ENCODE data around the gene SP4. TPM values are rescaled to one million over a fixed set of nuclear protein-coding genes. Genes with fewer than 3 reads are reported as not detected.

Gene SP4
- total RNA-seq, 4 donors from 2014 or later, result 2.6 to 7.3 (median 6.2) TPM

DNA sequence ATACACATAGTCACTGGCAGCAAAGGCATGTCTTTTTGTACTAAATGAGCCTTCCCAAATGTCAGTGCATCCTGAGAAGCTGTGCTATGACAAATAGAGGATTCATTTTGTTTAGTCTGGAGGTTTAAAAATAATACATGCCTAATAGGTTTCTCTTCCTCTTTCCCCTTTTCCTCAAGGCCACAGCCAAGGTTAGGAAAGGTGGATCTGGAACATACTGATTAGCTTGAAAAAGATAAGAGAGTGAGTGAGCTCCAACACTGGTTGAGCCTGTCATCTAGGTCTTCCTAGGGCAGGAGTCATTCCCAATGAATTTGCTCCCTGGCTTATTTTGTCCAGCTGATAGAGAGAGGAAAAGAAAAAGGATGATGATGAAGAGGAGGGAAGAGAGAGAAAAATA, 14.4 kb upstream of the SP4 start:
- DNase-seq, result no peak
- no peaks in the 10 kb centered on the region for H3K9me3 ChIP-seq
- no peak overlapping the region for H3K27ac ChIP-seq
- H3K4me1 ChIP-seq, result no peaks in the 10 kb centered on the region
- no peak overlapping the region for H3K4me3 ChIP-seq
- TF ChIP-seq POLR2AphosphoS5 (IDR thresholded peaks at IDR 0.05) (no peak), EP300 (IDR thresholded peaks at IDR 0.05; ENCODE audit: low read depth) (no peak), POLR2A (IDR thresholded peaks at IDR 0.05) (no peak)
- TF ChIP-seq, protein P1, sequence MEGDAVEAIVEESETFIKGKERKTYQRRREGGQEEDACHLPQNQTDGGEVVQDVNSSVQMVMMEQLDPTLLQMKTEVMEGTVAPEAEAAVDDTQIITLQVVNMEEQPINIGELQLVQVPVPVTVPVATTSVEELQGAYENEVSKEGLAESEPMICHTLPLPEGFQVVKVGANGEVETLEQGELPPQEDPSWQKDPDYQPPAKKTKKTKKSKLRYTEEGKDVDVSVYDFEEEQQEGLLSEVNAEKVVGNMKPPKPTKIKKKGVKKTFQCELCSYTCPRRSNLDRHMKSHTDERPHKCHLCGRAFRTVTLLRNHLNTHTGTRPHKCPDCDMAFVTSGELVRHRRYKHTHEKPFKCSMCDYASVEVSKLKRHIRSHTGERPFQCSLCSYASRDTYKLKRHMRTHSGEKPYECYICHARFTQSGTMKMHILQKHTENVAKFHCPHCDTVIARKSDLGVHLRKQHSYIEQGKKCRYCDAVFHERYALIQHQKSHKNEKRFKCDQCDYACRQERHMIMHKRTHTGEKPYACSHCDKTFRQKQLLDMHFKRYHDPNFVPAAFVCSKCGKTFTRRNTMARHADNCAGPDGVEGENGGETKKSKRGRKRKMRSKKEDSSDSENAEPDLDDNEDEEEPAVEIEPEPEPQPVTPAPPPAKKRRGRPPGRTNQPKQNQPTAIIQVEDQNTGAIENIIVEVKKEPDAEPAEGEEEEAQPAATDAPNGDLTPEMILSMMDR (IDR thresholded peaks at IDR 0.05), result no peak
- in situ Hi-C loops (cut with MboI; ENCODE audit: low pct_ligation_motif_present in 1 of 4, low pct_unique_long_range_greater_than_20kb in 1 of 4, low sequenced_read_pairs in 3 of 4) (no loop called here), intact Hi-C loops (cut with DNase I; ENCODE audit: low total_unique reads) (no loop called here)
- H3K27me3 ChIP-seq, result no peaks in the 10 kb centered on the region
- no peaks in the 10 kb centered on the region for H3K36me3 ChIP-seq

DNA sequence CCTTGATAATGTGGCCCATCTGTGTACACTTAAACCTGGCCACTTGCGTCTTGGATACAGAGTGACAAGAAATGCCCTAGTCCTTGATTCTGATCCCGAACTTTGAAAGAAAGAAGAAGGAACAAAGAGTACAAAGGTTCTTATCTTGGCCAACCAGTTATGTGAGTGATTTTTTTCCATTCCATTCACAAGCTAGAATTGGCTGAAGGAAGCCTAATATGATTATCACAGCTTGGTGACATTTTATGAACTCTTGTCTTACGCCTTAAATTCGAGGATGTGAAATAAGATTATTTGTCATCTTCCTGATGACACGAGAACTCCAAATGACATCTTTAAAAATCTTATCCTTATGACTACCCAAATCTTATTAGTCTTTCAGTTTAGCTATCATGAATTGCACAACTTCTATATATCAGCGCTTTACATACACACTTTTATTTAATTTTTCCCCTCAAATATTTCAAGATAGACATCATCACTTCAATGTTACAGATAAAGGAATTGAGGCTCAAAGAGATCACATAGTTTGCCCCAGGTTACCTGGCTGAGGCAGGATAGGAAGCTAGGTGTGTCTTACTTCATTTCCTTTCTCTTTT, 13.0 kb upstream of the SP4 start:
- in situ Hi-C loops (cut with MboI; ENCODE audit: low pct_ligation_motif_present in 1 of 4, low pct_unique_long_range_greater_than_20kb in 1 of 4, low sequenced_read_pairs in 3 of 4), result no loop called here
- no peak for DNase-seq
- Histone ChIP-seq H3K36me3 (no peaks in the 10 kb centered on the region), H3K4me1 (no peaks in the 10 kb centered on the region), H3K27me3 (no peaks in the 10 kb centered on the region), H3K9me3 (no peaks in the 10 kb centered on the region), H3K27ac (no peak overlapping the region), H3K4me3 (no peak overlapping the region)
- TF ChIP-seq POLR2AphosphoS5 (IDR thresholded peaks at IDR 0.05) (no peak), EP300 (IDR thresholded peaks at IDR 0.05; ENCODE audit: low read depth) (no peak), POLR2A (IDR thresholded peaks at IDR 0.05) (no peak)
- TF ChIP-seq, protein P1 (IDR thresholded peaks at IDR 0.05), result no peak
- intact Hi-C loops (cut with DNase I; ENCODE audit: low total_unique reads), result loop anchor here (1.0 kb wide), 1 partner anchor 35 kb away; no protein-coding TSS in a partner anchor
- WGBS, 2 donors (ENCODE audit: low coverage in 1 of 2), result 84 to 90% methylated on average over 6 of the region's 6 CpGs

DNA sequence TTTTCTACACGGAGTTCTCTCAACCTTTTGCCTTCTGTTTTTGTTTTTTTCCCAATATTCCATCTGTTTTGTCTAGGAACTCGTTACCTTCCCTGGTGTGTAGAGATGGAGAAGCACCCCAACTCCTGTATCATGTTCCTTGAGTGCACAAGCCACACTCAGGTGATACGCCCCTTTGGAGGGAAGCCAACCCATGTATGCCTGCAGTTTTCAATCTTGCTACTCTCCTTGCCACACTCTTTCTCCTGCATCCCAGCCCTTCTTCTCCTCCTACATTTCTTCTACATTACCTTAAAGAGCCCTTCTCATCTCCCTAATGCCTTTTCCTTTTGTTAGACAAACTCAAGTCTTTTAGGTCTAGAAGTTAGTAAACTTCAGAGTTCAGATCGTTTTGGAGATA, 10.2 kb upstream of the SP4 start:
- Histone ChIP-seq H3K4me3 (no peak overlapping the region), H3K9me3 (no peaks in the 10 kb centered on the region), H3K27me3 (no peaks in the 10 kb centered on the region), H3K36me3 (no peaks in the 10 kb centered on the region), H3K27ac (no peak overlapping the region), H3K4me1 (no peaks in the 10 kb centered on the region)
- TF ChIP-seq, protein P1 (IDR thresholded peaks at IDR 0.05), result no peak
- TF ChIP-seq EP300 (IDR thresholded peaks at IDR 0.05; ENCODE audit: low read depth), result no peak
- TF ChIP-seq POLR2AphosphoS5 (IDR thresholded peaks at IDR 0.05), result no peak
- no peak for TF ChIP-seq POLR2A (IDR thresholded peaks at IDR 0.05)
- intact Hi-C loops (cut with DNase I; ENCODE audit: low total_unique reads), result no loop called here
- WGBS, 2 donors (ENCODE audit: low coverage in 1 of 2), result 60 to 63% methylated on average over 4 of the region's 4 CpGs
- in situ Hi-C loops (cut with MboI; ENCODE audit: low pct_ligation_motif_present in 1 of 4, low pct_unique_long_range_greater_than_20kb in 1 of 4, low sequenced_read_pairs in 3 of 4), result no loop called here
- no peak for DNase-seq

DNA sequence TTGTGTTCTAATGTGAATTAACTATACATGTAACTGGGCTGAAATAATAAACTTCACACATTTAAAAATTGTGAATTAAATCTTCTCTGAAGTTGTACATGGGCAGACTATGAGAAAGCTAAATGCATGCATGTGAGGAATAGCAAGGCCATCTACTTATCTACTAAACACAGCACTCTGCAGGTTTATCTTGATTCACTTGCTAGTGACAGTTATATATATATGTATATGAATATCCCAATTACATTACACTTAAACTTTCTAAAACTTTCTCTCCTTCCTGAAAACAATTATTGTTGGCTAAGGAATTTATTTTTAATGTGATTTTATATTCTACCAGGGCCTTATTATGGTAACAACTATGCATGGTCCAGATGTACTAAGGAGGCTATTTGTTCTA, 5.1 kb upstream of the SP4 start:
- TF ChIP-seq, protein P1 (IDR thresholded peaks at IDR 0.05), result no peak
- TF ChIP-seq POLR2A (IDR thresholded peaks at IDR 0.05) (no peak), POLR2AphosphoS5 (IDR thresholded peaks at IDR 0.05) (no peak), EP300 (IDR thresholded peaks at IDR 0.05; ENCODE audit: low read depth) (no peak)
- Histone ChIP-seq H3K36me3 (no peaks in the 10 kb centered on the region), H3K4me3 (no peak overlapping the region), H3K9me3 (no peaks in the 10 kb centered on the region), H3K27ac (no peak overlapping the region), H3K27me3 (no peaks in the 10 kb centered on the region), H3K4me1 (peaks cover 4 to 8% (median 6%) of the 10 kb centered on the region in 4 donors)
- DNase-seq, result no peak
- in situ Hi-C loops (cut with MboI; ENCODE audit: low pct_ligation_motif_present in 1 of 4, low pct_unique_long_range_greater_than_20kb in 1 of 4, low sequenced_read_pairs in 3 of 4), result no loop called here
- intact Hi-C loops (cut with DNase I; ENCODE audit: low total_unique reads), result loop anchor here (10.0 kb wide), 1 partner anchor 628 kb away; no protein-coding TSS in a partner anchor

Data from transverse colon (tissue), 4 donors.